NK-92 (cell line): ENCODE measurements around the gene OR2H1.

Experiments
- DNase-seq: peaks from one replicate; lab custom pipeline; 2025; ENCODE audit not compliant: unreplicated experiment; lab: John Stamatoyannopoulos, UW

OR2H1 gene

DNA sequence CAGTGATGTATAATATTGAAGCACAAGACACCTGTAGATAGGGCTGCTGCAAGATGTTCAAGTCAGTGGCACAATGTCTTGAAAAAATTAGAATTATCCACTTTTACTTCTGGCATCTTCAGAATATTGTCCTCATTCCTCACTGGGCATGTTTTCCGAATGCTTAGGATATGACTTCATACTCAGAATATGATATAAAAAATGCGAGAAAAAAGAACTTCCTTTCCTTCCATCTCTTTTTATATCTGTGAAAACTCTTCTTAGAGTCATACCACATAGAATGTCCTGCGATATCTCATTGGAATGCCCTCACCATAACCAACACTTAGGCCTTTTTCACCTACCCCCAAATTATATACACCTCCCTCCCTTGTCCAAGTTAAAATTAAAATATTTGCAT, 26.2 kb downstream of the OR2H1 start:
- no peak for DNase-seq

DNA sequence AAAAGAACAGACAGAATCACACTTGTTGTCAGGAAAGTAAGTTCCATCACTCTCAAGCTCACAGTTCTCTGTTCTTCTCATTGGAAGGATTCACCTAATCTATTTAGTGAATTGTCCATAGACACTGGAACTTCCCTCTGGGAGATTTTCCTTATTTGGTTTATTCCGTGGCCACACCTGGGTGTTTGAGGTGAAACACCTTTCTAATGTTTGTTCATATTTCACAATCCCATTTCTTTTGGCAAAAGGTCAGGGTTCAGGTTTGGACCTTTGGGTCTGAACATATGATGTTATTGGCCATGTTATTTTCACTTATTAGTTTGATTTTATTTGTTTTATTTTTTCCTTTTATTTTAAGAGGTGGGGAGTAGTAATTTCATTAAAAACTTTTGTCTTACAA, 26.8 kb downstream of the OR2H1 start:
- DNase-seq, result no peak

GRCh38 chr6:29486577-29486976, 29.6 kb downstream of the OR2H1 start:
- no peak for DNase-seq

- no peak for DNase-seq
Measured at GRCh38 chr6:29487131-29487530, 30.2 kb downstream of the OR2H1 start.

- DNase-seq, result no peak
Measured at GRCh38 chr6:29487660-29488059, 30.7 kb downstream of the OR2H1 start, which contains the start of gene MAS1L. Gene MAS1L, minus strand, starts transcription at chr6:29487956. Its CDS starts 54 bp downstream, at chr6:29487902.

DNA sequence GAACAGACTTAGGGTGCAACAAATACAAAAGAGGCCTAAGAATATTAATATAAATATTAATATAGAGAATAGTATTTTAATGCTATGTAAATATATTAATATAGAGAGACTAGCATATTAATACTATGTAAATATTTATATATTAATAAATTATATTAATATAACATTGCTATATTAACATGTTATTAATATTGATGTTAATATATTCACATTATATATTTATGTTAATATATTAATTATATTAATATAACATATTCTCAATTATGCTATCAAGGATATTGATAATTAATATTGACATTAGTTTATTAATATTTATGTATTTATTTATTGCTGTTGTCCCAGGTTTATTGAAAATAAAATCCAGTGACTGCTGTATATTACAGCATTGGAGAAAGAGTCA, 31.9 kb downstream of the OR2H1 start:
- no peak for DNase-seq

DNA sequence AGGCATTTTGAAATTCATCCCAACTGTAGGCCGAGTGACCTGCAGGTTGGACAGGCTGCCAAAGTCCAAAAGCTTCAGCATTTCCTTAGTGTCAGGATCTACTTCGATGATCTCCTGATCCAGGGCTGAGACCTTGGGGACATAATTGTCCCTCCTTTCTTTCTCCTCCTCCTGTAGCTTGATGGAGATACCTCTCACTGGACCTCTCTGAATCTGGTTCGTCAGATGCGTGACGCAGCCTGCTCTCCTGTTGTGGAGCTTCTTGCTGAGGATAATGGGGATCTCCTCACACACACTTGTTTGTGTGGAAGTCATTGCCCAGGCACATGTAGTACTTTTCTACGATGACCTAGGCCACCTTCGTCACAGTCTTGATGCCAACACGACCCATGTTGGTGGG, 32.3 kb downstream of the OR2H1 start:
- no peak for DNase-seq

DNA sequence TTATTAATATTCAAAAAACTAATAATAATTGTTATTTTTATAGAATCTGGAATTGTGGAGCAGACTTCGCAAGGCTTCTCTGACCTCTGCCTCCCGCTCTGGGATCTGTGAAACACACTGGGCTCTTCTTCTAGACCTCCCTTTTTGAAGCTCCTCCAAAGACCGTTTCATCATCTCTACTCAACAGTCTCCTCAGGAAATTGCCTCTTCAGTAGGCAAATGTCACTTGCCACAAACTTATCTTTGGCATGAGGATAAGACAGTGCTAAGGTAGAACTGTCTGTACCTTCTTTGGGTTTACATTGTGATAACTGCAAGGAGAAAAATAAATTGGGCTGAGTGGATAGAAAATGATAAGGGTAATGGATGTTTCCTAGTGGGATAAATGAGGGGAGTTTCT, 33.1 kb downstream of the OR2H1 start:
- DNase-seq, result no peak

DNA sequence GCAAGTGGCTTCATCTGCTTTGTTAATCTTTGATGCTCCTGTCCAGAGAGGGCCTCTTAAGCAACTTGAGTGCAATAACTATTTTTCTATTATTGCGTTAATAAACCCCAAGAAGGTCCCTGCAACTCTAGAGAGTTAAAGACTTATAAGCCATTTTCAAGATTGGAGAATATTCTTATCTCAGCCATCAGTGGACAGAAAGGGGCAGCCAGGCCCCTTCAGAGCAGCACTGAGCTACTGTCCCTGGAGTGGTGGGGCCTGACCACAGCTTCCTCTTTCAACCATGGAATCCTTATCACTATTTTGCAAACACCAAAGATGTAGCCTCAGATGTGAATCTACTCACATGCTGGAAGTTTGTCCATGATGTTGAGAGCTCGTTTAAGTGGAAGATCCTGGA, 33.6 kb downstream of the OR2H1 start:
- DNase-seq, result no peak

DNA sequence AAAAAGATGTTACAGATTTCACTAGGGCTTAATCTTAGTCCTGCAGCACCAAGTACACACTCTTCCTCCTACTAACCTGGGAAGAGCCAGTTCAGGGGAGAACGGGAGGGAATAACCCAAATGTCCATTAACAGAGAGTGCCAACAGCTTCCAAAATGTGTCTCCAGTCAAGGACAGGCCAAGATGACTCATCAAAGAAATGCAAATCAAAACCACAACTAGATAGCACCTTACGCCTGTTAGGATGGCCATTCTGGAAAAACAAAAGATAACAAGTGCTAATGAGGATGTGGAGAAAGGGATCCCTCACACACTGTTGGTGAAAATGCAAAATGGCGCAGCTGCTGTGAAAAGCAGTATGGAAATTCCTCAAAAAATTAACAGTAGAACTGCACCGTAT, 34.6 kb downstream of the OR2H1 start:
- no peak for DNase-seq

DNA sequence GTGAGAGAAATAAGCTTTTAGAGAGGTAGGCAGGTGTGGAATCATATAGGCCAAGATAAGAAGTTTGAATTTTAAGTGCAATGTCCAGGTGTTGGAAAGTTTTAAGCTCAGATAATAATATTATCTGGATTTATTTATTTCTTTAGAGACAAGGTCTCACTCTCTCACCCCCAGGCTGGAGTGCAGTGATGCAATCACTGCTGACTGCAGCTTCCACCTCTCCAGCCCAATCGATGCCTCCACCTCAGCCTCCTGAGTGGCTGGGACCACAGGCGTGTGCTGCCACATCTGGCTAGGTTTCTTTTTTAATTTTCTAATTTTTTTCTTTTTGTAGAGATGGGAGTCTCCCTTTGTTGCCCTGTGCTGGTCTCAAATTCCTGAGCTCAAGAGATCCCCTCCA, 36.3 kb downstream of the OR2H1 start:
- DNase-seq, result no peak

DNA sequence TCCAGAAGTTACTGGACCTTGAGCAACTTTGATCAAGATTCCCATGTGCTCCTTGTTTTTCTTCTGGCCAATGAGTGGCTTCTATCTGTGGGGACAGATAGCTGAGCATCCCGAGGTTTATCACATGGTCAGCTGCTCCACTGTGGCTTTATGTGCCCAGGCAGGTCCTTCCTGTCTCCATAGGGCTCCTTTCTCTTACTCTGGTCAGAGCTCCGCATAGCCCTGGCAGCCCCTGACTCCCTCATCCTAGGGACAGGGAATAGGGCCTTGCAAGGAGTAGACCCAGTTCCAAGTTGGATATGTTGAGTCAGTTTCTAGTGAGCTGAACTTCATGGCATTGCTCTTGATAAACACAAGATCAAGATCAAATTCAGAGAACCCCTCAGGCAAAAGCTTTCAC, 37.2 kb downstream of the OR2H1 start:
- DNase-seq, result no peak

- no peak for DNase-seq
Measured at GRCh38 chr6:29495571-29495970, 38.6 kb downstream of the OR2H1 start.

DNA sequence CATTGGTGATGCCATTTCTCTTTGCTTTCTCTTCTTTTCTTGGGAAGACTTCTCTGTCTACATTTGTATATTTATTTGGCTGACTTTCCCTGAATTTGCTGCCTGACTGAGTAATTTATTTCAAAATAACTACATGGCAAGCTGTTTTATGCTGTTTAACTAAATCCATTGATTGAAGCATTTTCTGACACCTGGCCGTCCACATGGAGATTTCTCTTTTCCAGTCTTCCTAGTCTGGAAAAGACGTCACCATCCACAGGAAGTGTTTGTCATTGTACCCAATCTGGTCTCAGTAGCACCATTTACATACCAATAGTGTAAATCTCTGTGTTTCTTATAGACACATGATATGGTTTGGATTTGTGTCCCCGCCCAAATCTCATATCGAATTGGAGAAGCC, 40.0 kb downstream of the OR2H1 start:
- no peak for DNase-seq

GRCh38 chr6:29499704-29500103, 42.7 kb downstream of the OR2H1 start:
- DNase-seq, result no peak

GRCh38 chr6:29500594-29500993, 43.6 kb downstream of the OR2H1 start:
- no peak for DNase-seq

GRCh38 chr6:29501106-29501505, 44.2 kb downstream of the OR2H1 start:
- DNase-seq, result no peak

DNA sequence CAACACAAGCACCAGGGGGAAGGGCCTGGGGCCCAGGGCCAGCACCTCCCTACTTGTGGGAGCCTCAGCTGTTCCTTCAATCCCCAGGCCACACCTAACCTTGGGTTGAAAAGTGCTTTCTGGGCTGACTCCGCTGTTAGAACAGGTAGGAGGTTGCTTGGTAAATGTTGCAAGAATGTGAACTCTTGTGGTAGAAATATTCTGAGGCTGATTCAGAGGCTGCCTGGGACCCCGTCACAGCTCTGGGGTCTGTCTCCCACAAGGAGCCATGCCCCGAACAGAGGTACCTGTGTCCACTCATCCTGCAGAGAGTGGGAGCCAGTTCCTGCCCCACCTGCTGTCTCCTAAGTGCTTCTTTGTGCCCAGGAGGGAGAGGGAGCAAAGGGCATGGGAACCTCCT, 45.2 kb downstream of the OR2H1 start:
- DNase-seq, result no peak

- no peak for DNase-seq
Measured at GRCh38 chr6:29502597-29502996, 45.6 kb downstream of the OR2H1 start.

DNA sequence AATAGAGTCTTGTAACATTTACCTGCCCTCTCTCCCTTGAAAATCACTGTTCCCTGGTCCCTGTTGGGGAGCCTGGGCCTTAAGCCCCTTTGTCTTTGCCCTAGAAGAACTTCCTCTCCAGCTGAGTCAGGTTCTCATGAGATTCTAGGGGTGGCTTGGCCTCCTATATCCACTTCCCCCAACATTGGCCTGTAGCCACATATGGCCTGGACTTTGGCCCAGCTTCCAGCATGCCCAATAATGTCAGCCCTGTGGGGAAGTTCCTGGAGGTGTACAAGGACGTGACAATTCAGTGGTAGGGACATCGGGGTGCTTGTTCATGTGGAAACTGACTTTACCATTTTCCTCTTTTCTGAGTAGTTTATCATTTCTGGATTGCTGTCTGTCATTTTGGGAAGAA, 48.0 kb downstream of the OR2H1 start:
- DNase-seq, result no peak

DNA sequence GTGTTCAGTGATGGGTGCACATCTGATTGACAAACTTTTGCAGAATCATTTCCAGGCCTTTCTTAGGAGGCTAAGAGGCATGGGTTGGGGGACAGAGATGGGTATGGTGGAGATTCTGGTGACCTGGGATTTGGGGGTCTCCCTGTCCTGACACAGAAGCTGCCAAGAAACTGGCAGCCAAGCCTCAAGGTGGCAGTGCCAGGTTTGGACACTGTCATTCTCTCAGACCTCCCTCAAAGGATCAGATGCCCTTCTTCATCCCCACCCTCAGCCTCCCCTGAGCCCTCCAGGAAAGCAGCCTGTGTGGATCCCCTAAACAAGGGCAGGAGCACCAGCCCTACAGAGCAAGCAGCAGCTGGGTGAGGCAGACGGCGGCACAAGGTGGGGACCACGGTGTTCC, 48.9 kb downstream of the OR2H1 start:
- DNase-seq, result no peak

- DNase-seq, result no peak
Measured at GRCh38 chr6:29506446-29507067, 49.6 kb downstream of the OR2H1 start.

DNA sequence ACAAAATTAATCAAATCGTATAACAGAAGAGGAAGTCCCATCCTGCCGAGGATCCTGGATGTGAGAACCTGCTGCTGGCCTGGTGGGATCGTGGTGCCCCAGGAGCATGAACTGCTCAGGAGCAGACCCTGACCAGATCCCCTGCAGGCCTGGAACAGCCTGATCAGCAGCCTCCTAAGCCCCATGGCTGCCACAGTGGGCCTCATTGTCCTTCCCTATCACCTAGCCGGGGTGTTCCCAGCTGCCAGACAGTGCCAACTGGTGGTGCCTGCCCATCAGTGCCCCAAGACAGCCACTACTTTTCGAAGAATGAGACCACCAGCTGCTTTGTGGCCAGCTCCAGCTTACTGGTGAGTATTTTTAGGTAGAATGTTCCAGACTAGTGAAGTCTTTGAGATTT, 50.4 kb downstream of the OR2H1 start:
- DNase-seq, result no peak

DNA sequence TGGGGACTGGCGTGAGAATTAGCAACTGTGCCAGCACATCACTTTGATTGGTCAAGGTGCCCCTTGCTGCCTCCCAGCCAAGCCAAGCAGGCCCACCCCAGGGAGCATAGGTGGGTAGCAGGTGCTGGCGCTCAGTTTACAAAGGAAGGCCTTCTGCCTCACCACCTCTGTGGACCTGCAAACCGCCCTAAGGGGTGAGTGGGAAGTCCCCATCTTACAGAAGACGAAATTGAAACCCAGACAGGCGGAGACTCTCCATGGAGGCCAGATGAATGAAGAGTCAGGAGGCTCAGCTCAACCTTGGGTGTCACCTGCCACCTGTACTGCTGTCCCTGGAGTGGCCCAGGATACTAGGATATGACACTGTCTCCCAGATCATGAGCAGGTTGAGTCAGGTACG, 52.3 kb downstream of the OR2H1 start:
- DNase-seq, result no peak
